ENCODE data around the gene WDFY3.

WDFY3 gene

GRCh38 chr4:84966382-84967242 lies at the start of gene WDFY3:
Gene WDFY3 (minus strand): TSS chr4:84966690. CDS start chr4:84860591, 106,099 bp downstream.
- Histone ChIP-seq H3K36me3 (ENCODE audit: insufficient read depth, low read depth, low read length) (no peaks in the 10 kb centered on the region), H3K9ac (ENCODE audit: low read depth, low read length) (peak within 1 kb of the TSS; percentile 77; the same call in 1 of the 2 replicates), H3K9me3 (ENCODE audit: insufficient read depth, low read depth, low read length) (no peaks in the 10 kb centered on the region), H3K27me3 (ENCODE audit: insufficient read depth, low read length) (no peaks in the 10 kb centered on the region), H3K4me3 (ENCODE audit: low read length) (peak within 1 kb of the TSS; percentile 82), H3K27ac (ENCODE audit: low read length) (peak within 1 kb of the TSS; percentile 61), H3K4me1 (ENCODE audit: insufficient read depth, low read length) (peaks cover 21% of the 10 kb centered on the region; the same call in 1 of the 2 replicates)

GRCh38 chr4:85005865-85006377 lies 39.4 kb upstream of the WDFY3 start:
- Histone ChIP-seq H3K9me3 (ENCODE audit: insufficient read depth, low read depth, low read length) (no peaks in the 10 kb centered on the region), H3K27ac (ENCODE audit: low read length) (no peak overlapping the region), H3K9ac (ENCODE audit: low read depth, low read length) (no peak overlapping the region), H3K4me1 (ENCODE audit: insufficient read depth, low read length) (no peaks in the 10 kb centered on the region), H3K27me3 (ENCODE audit: insufficient read depth, low read length) (no peaks in the 10 kb centered on the region), H3K36me3 (ENCODE audit: insufficient read depth, low read depth, low read length) (no peaks in the 10 kb centered on the region), H3K4me3 (ENCODE audit: low read length) (no peak overlapping the region)

- Histone ChIP-seq H3K36me3 (ENCODE audit: insufficient read depth, low read depth, low read length) (no peaks in the 10 kb centered on the region), H3K9ac (ENCODE audit: low read depth, low read length) (no peak overlapping the region)
Measured at GRCh38 chr4:85000343-85000742, 33.9 kb upstream of the WDFY3 start.

GRCh38 chr4:84995386-84995785 lies 28.9 kb upstream of the WDFY3 start:
- Histone ChIP-seq H3K4me1 (ENCODE audit: insufficient read depth, low read length) (peaks cover 4% of the 10 kb centered on the region; the same call in 1 of the 2 replicates), H3K9ac (ENCODE audit: low read depth, low read length) (no peak overlapping the region), H3K4me3 (ENCODE audit: low read length) (no peak overlapping the region), H3K36me3 (ENCODE audit: insufficient read depth, low read depth, low read length) (no peaks in the 10 kb centered on the region), H3K9me3 (ENCODE audit: insufficient read depth, low read depth, low read length) (no peaks in the 10 kb centered on the region), H3K27me3 (ENCODE audit: insufficient read depth, low read length) (no peaks in the 10 kb centered on the region), H3K27ac (ENCODE audit: low read length) (no peak overlapping the region)

More at GRCh38 chr4:85000343-85000742, 33.9 kb upstream of the WDFY3 start:
- Histone ChIP-seq H3K27me3 (ENCODE audit: insufficient read depth, low read length) (no peaks in the 10 kb centered on the region), H3K4me1 (ENCODE audit: insufficient read depth, low read length) (peaks cover 4% of the 10 kb centered on the region; the same call in 1 of the 2 replicates), H3K4me3 (ENCODE audit: low read length) (no peak overlapping the region), H3K9me3 (ENCODE audit: insufficient read depth, low read depth, low read length) (no peaks in the 10 kb centered on the region), H3K27ac (ENCODE audit: low read length) (no peak overlapping the region)

GRCh38 chr4:84994280-84994679 lies 27.8 kb upstream of the WDFY3 start:
- Histone ChIP-seq H3K36me3 (ENCODE audit: insufficient read depth, low read depth, low read length) (no peaks in the 10 kb centered on the region), H3K27ac (ENCODE audit: low read length) (no peak overlapping the region), H3K9ac (ENCODE audit: low read depth, low read length) (no peak overlapping the region), H3K9me3 (ENCODE audit: insufficient read depth, low read depth, low read length) (no peaks in the 10 kb centered on the region), H3K27me3 (ENCODE audit: insufficient read depth, low read length) (no peaks in the 10 kb centered on the region), H3K4me3 (ENCODE audit: low read length) (peak overlapping the region; percentile 34; the same call in 1 of the 2 replicates), H3K4me1 (ENCODE audit: insufficient read depth, low read length) (peaks cover 4% of the 10 kb centered on the region; the same call in 1 of the 2 replicates)

GRCh38 chr4:84985952-84986351 lies 19.5 kb upstream of the WDFY3 start:
- Histone ChIP-seq H3K4me3 (ENCODE audit: low read length) (no peak overlapping the region), H3K27ac (ENCODE audit: low read length) (no peak overlapping the region), H3K4me1 (ENCODE audit: insufficient read depth, low read length) (no peaks in the 10 kb centered on the region), H3K36me3 (ENCODE audit: insufficient read depth, low read depth, low read length) (no peaks in the 10 kb centered on the region), H3K9ac (ENCODE audit: low read depth, low read length) (no peak overlapping the region), H3K9me3 (ENCODE audit: insufficient read depth, low read depth, low read length) (peaks cover 15% of the 10 kb centered on the region; the same call in 1 of the 2 replicates), H3K27me3 (ENCODE audit: insufficient read depth, low read length) (no peaks in the 10 kb centered on the region)

GRCh38 chr4:84977396-84977795 lies 10.9 kb upstream of the WDFY3 start:
- no peak overlapping the region for H3K4me3 ChIP-seq (ENCODE audit: low read length)
- H3K36me3 ChIP-seq (ENCODE audit: insufficient read depth, low read depth, low read length): no peaks in the 10 kb centered on the region
- H3K9ac ChIP-seq (ENCODE audit: low read depth, low read length): no peak overlapping the region
- H3K4me1 ChIP-seq (ENCODE audit: insufficient read depth, low read length): no peaks in the 10 kb centered on the region
- H3K27ac ChIP-seq (ENCODE audit: low read length): no peak overlapping the region
- H3K27me3 ChIP-seq (ENCODE audit: insufficient read depth, low read length): no peaks in the 10 kb centered on the region
- no peaks in the 10 kb centered on the region for H3K9me3 ChIP-seq (ENCODE audit: insufficient read depth, low read depth, low read length)

GRCh38 chr4:84973856-84974255 lies 7.4 kb upstream of the WDFY3 start:
- Histone ChIP-seq H3K4me1 (ENCODE audit: insufficient read depth, low read length) (peaks cover 14% of the 10 kb centered on the region; the same call in 1 of the 2 replicates), H3K4me3 (ENCODE audit: low read length) (no peak overlapping the region), H3K9me3 (ENCODE audit: insufficient read depth, low read depth, low read length) (no peaks in the 10 kb centered on the region), H3K27ac (ENCODE audit: low read length) (no peak overlapping the region), H3K9ac (ENCODE audit: low read depth, low read length) (no peak overlapping the region), H3K36me3 (ENCODE audit: insufficient read depth, low read depth, low read length) (no peaks in the 10 kb centered on the region), H3K27me3 (ENCODE audit: insufficient read depth, low read length) (no peaks in the 10 kb centered on the region)

GRCh38 chr4:84971319-84971932 lies 4.9 kb upstream of the WDFY3 start:
- Histone ChIP-seq H3K36me3 (ENCODE audit: insufficient read depth, low read depth, low read length) (no peaks in the 10 kb centered on the region), H3K27me3 (ENCODE audit: insufficient read depth, low read length) (no peaks in the 10 kb centered on the region), H3K9ac (ENCODE audit: low read depth, low read length) (no peak overlapping the region), H3K4me1 (ENCODE audit: insufficient read depth, low read length) (peaks cover 18% of the 10 kb centered on the region; the same call in 1 of the 2 replicates), H3K4me3 (ENCODE audit: low read length) (no peak overlapping the region), H3K9me3 (ENCODE audit: insufficient read depth, low read depth, low read length) (no peaks in the 10 kb centered on the region), H3K27ac (ENCODE audit: low read length) (no peak overlapping the region)

- H3K9ac ChIP-seq (ENCODE audit: low read depth, low read length): no peak overlapping the region
- H3K4me1 ChIP-seq (ENCODE audit: insufficient read depth, low read length): peaks cover 18% of the 10 kb centered on the region; the same call in 1 of the 2 replicates
Measured at GRCh38 chr4:84968925-84969324, 2.4 kb upstream of the WDFY3 start.

GRCh38 chr4:84967243-84967690 lies 777 bp upstream of the WDFY3 start:
- no peaks in the 10 kb centered on the region for H3K27me3 ChIP-seq (ENCODE audit: insufficient read depth, low read length)
- peak overlapping the region; percentile 76; the same call in 1 of the 2 replicates for H3K9ac ChIP-seq (ENCODE audit: low read depth, low read length)
- H3K36me3 ChIP-seq (ENCODE audit: insufficient read depth, low read depth, low read length): no peaks in the 10 kb centered on the region
- no peaks in the 10 kb centered on the region for H3K9me3 ChIP-seq (ENCODE audit: insufficient read depth, low read depth, low read length)
- no peak overlapping the region for H3K27ac ChIP-seq (ENCODE audit: low read length)
- H3K4me1 ChIP-seq (ENCODE audit: insufficient read depth, low read length): peaks cover 19% of the 10 kb centered on the region; the same call in 1 of the 2 replicates
- H3K4me3 ChIP-seq (ENCODE audit: low read length): peak overlapping the region; percentile 82

More at GRCh38 chr4:84968925-84969324, 2.4 kb upstream of the WDFY3 start:
- H3K27ac ChIP-seq (ENCODE audit: low read length): no peak overlapping the region
- no peaks in the 10 kb centered on the region for H3K36me3 ChIP-seq (ENCODE audit: insufficient read depth, low read depth, low read length)
- no peak overlapping the region for H3K4me3 ChIP-seq (ENCODE audit: low read length)
- H3K27me3 ChIP-seq (ENCODE audit: insufficient read depth, low read length): no peaks in the 10 kb centered on the region
- H3K9me3 ChIP-seq (ENCODE audit: insufficient read depth, low read depth, low read length): no peaks in the 10 kb centered on the region

All from iPS-20b (cell line).